ENCODE results near the gene UBE2E3.

The UBE2E3 gene

GRCh38 chr2:180992994-180993393, 12.6 kb downstream of the UBE2E3 start:
- Histone ChIP-seq H3K4me3 (ENCODE audit: low read depth, low read length) (no peak overlapping the region), H3K4me1 (ENCODE audit: control insufficient read depth, insufficient read depth, low read length, unreplicated experiment) (peaks cover 14% of the 10 kb centered on the region), H3K27me3 (ENCODE audit: insufficient read depth, low read length) (no peaks in the 10 kb centered on the region), H3K36me3 (ENCODE audit: insufficient read depth, low read length) (peaks cover 18% of the 10 kb centered on the region), H3K27ac (ENCODE audit: low read depth, low read length) (no peak overlapping the region), H3K79me2 (ENCODE audit: control insufficient read depth, insufficient read depth, low read length, unreplicated experiment) (peaks cover 80% of the 10 kb centered on the region), H2AFZ (ENCODE audit: low read length, unreplicated experiment) (no peak overlapping the region)

GRCh38 chr2:180999274-180999964, 19.0 kb downstream of the UBE2E3 start:
- Histone ChIP-seq H3K4me1 (ENCODE audit: control insufficient read depth, insufficient read depth, low read length, unreplicated experiment) (no peaks in the 10 kb centered on the region), H2AFZ (ENCODE audit: low read length, unreplicated experiment) (no peak overlapping the region), H3K79me2 (ENCODE audit: control insufficient read depth, insufficient read depth, low read length, unreplicated experiment) (peaks cover 67% of the 10 kb centered on the region), H3K36me3 (ENCODE audit: insufficient read depth, low read length) (peaks cover 15% of the 10 kb centered on the region; the same call in 1 of the 2 replicates), H3K27ac (ENCODE audit: low read depth, low read length) (no peak overlapping the region), H3K27me3 (ENCODE audit: insufficient read depth, low read length) (no peaks in the 10 kb centered on the region), H3K4me3 (ENCODE audit: low read depth, low read length) (no peak overlapping the region)

GRCh38 chr2:181004647-181005325, 24.4 kb downstream of the UBE2E3 start:
- Histone ChIP-seq H3K27me3 (ENCODE audit: insufficient read depth, low read length) (no peaks in the 10 kb centered on the region), H3K36me3 (ENCODE audit: insufficient read depth, low read length) (peaks cover 4% of the 10 kb centered on the region; the same call in 1 of the 2 replicates), H3K4me1 (ENCODE audit: control insufficient read depth, insufficient read depth, low read length, unreplicated experiment) (peaks cover 9% of the 10 kb centered on the region), H3K79me2 (ENCODE audit: control insufficient read depth, insufficient read depth, low read length, unreplicated experiment) (peaks cover 74% of the 10 kb centered on the region), H3K27ac (ENCODE audit: low read depth, low read length) (no peak overlapping the region), H3K4me3 (ENCODE audit: low read depth, low read length) (no peak overlapping the region), H2AFZ (ENCODE audit: low read length, unreplicated experiment) (no peak overlapping the region)

GRCh38 chr2:181005326-181005655, 24.9 kb downstream of the UBE2E3 start:
- no peak overlapping the region for H3K27ac ChIP-seq (ENCODE audit: low read depth, low read length)
- no peak overlapping the region for H3K4me3 ChIP-seq (ENCODE audit: low read depth, low read length)
- peaks cover 76% of the 10 kb centered on the region for H3K79me2 ChIP-seq (ENCODE audit: control insufficient read depth, insufficient read depth, low read length, unreplicated experiment)
- peaks cover 9% of the 10 kb centered on the region for H3K4me1 ChIP-seq (ENCODE audit: control insufficient read depth, insufficient read depth, low read length, unreplicated experiment)
- H3K36me3 ChIP-seq (ENCODE audit: insufficient read depth, low read length): peaks cover 4% of the 10 kb centered on the region; the same call in 1 of the 2 replicates
- no peak overlapping the region for H2AFZ ChIP-seq (ENCODE audit: low read length, unreplicated experiment)
- no peaks in the 10 kb centered on the region for H3K27me3 ChIP-seq (ENCODE audit: insufficient read depth, low read length)

- Histone ChIP-seq H2AFZ (ENCODE audit: low read length, unreplicated experiment) (no peak overlapping the region), H3K27ac (ENCODE audit: low read depth, low read length) (no peak overlapping the region), H3K79me2 (ENCODE audit: control insufficient read depth, insufficient read depth, low read length, unreplicated experiment) (peaks cover 79% of the 10 kb centered on the region), H3K27me3 (ENCODE audit: insufficient read depth, low read length) (no peaks in the 10 kb centered on the region), H3K4me1 (ENCODE audit: control insufficient read depth, insufficient read depth, low read length, unreplicated experiment) (peaks cover 9% of the 10 kb centered on the region), H3K36me3 (ENCODE audit: insufficient read depth, low read length) (peaks cover 2% of the 10 kb centered on the region; the same call in 1 of the 2 replicates), H3K4me3 (ENCODE audit: low read depth, low read length) (no peak overlapping the region)
These were observed 25.4 kb downstream of the UBE2E3 start for GRCh38 chr2:181005809-181006208.

GRCh38 chr2:181007086-181007837, 26.9 kb downstream of the UBE2E3 start:
- no peak overlapping the region for H3K4me3 ChIP-seq (ENCODE audit: low read depth, low read length)
- H3K79me2 ChIP-seq (ENCODE audit: control insufficient read depth, insufficient read depth, low read length, unreplicated experiment): peaks cover 79% of the 10 kb centered on the region
- no peaks in the 10 kb centered on the region for H3K36me3 ChIP-seq (ENCODE audit: insufficient read depth, low read length)
- peaks cover 9% of the 10 kb centered on the region for H3K4me1 ChIP-seq (ENCODE audit: control insufficient read depth, insufficient read depth, low read length, unreplicated experiment)
- H3K27me3 ChIP-seq (ENCODE audit: insufficient read depth, low read length): no peaks in the 10 kb centered on the region
- no peak overlapping the region for H2AFZ ChIP-seq (ENCODE audit: low read length, unreplicated experiment)
- H3K27ac ChIP-seq (ENCODE audit: low read depth, low read length): no peak overlapping the region

- peaks cover 9% of the 10 kb centered on the region for H3K4me1 ChIP-seq (ENCODE audit: control insufficient read depth, insufficient read depth, low read length, unreplicated experiment)
- H3K27ac ChIP-seq (ENCODE audit: low read depth, low read length): no peak overlapping the region
- no peak overlapping the region for H3K4me3 ChIP-seq (ENCODE audit: low read depth, low read length)
- no peaks in the 10 kb centered on the region for H3K36me3 ChIP-seq (ENCODE audit: insufficient read depth, low read length)
- H3K79me2 ChIP-seq (ENCODE audit: control insufficient read depth, insufficient read depth, low read length, unreplicated experiment): peaks cover 84% of the 10 kb centered on the region
- no peaks in the 10 kb centered on the region for H3K27me3 ChIP-seq (ENCODE audit: insufficient read depth, low read length)
- H2AFZ ChIP-seq (ENCODE audit: low read length, unreplicated experiment): no peak overlapping the region
These were observed 28.0 kb downstream of the UBE2E3 start for GRCh38 chr2:181008407-181008806.

GRCh38 chr2:181021199-181021789, 40.9 kb downstream of the UBE2E3 start:
- H3K4me3 ChIP-seq (ENCODE audit: low read depth, low read length): no peak overlapping the region
- H3K79me2 ChIP-seq (ENCODE audit: control insufficient read depth, insufficient read depth, low read length, unreplicated experiment): peaks cover 72% of the 10 kb centered on the region
- no peak overlapping the region for H3K27ac ChIP-seq (ENCODE audit: low read depth, low read length)
- no peaks in the 10 kb centered on the region for H3K36me3 ChIP-seq (ENCODE audit: insufficient read depth, low read length)
- peaks cover 8% of the 10 kb centered on the region for H3K4me1 ChIP-seq (ENCODE audit: control insufficient read depth, insufficient read depth, low read length, unreplicated experiment)
- no peak overlapping the region for H2AFZ ChIP-seq (ENCODE audit: low read length, unreplicated experiment)
- no peaks in the 10 kb centered on the region for H3K27me3 ChIP-seq (ENCODE audit: insufficient read depth, low read length)

- Histone ChIP-seq H3K79me2 (ENCODE audit: control insufficient read depth, insufficient read depth, low read length, unreplicated experiment) (peaks cover 70% of the 10 kb centered on the region), H3K27me3 (ENCODE audit: insufficient read depth, low read length) (no peaks in the 10 kb centered on the region), H3K27ac (ENCODE audit: low read depth, low read length) (no peak overlapping the region), H3K36me3 (ENCODE audit: insufficient read depth, low read length) (no peaks in the 10 kb centered on the region), H3K4me1 (ENCODE audit: control insufficient read depth, insufficient read depth, low read length, unreplicated experiment) (peaks cover 8% of the 10 kb centered on the region), H3K4me3 (ENCODE audit: low read depth, low read length) (no peak overlapping the region), H2AFZ (ENCODE audit: low read length, unreplicated experiment) (no peak overlapping the region)
These were observed 42.2 kb downstream of the UBE2E3 start for GRCh38 chr2:181022652-181023051.

GRCh38 chr2:181025004-181025403, 44.6 kb downstream of the UBE2E3 start:
- peaks cover 66% of the 10 kb centered on the region for H3K79me2 ChIP-seq (ENCODE audit: control insufficient read depth, insufficient read depth, low read length, unreplicated experiment)
- H3K27me3 ChIP-seq (ENCODE audit: insufficient read depth, low read length): no peaks in the 10 kb centered on the region
- H3K36me3 ChIP-seq (ENCODE audit: insufficient read depth, low read length): no peaks in the 10 kb centered on the region
- no peak overlapping the region for H3K27ac ChIP-seq (ENCODE audit: low read depth, low read length)
- H3K4me3 ChIP-seq (ENCODE audit: low read depth, low read length): no peak overlapping the region
- no peak overlapping the region for H2AFZ ChIP-seq (ENCODE audit: low read length, unreplicated experiment)
- H3K4me1 ChIP-seq (ENCODE audit: control insufficient read depth, insufficient read depth, low read length, unreplicated experiment): peaks cover 8% of the 10 kb centered on the region

Measured in ACC112 (cell line).